Measurements from ENCODE around the gene MCF2L2. TPM values are rescaled to one million over a fixed set of nuclear protein-coding genes. Genes with fewer than 3 reads are reported as not detected.

The MCF2L2 gene
- total and polyA plus RNA-seq, 2 donors (not counting 1 experiment from before 2014, with no cell fraction given), result 0.03 to 1.6 TPM

- no peak overlapping the region for H3K27ac ChIP-seq (ENCODE audit: low read length in 2 of 2)
- no peak overlapping the region for H3K4me2 ChIP-seq (replicated peaks; ENCODE audit: low read depth, low read length, poor library complexity, severe bottlenecking)
- TF ChIP-seq CTCF (IDR thresholded peaks at IDR 0.05) (no peak), EZH2 (IDR thresholded peaks at IDR 0.05; ENCODE audit: borderline replicate concordance, insufficient read depth, low read depth, low read length, poor library complexity, severe bottlenecking) (no peak)
- no peak for DNase-seq
- POLR2A ChIA-PET, result no interaction called here
- H3K36me3 ChIP-seq (replicated peaks in 1 of 2; ENCODE audit: control extremely low read depth in 1 of 2, control insufficient read depth in 1 of 2, extremely low read depth in 1 of 2, insufficient read depth in 2 of 2, low read length in 1 of 2), result no peaks in the 10 kb centered on the region
- ATAC-seq (ENCODE audit: low read depth), result no peak
- H3K9me3 Mint-ChIP-seq (ENCODE audit: insufficient read depth), result no peaks in the 10 kb centered on the region
- no peak overlapping the region for H3K9ac ChIP-seq (ENCODE audit: low read length)
- no peaks in the 10 kb centered on the region for H3K4me1 Mint-ChIP-seq
- H2AFZ ChIP-seq (ENCODE audit: insufficient read depth, low read depth, low read length, poor library complexity, severe bottlenecking), result no peak overlapping the region
- no peak overlapping the region for H3K4me3 ChIP-seq (ENCODE audit: control extremely low read depth in 1 of 5, extremely low read depth in 1 of 5, insufficient read depth in 1 of 5, low read depth in 2 of 5, low read length in 4 of 5)
- H3K4me1 ChIP-seq (ENCODE audit: control insufficient read depth in 2 of 2, insufficient read depth in 2 of 2, low read length in 2 of 2), result no peaks in the 10 kb centered on the region
- H3K79me2 ChIP-seq (ENCODE audit: control insufficient read depth, insufficient read depth, low read length), result no peaks in the 10 kb centered on the region
- no peaks in the 10 kb centered on the region for H3K9me3 ChIP-seq (ENCODE audit: control extremely low read depth in 1 of 3, control insufficient read depth in 2 of 3, insufficient read depth in 1 of 3, low read length in 2 of 3)
- H3K27ac Mint-ChIP-seq, result no peak overlapping the region
- H3K4me3 Mint-ChIP-seq, result no peak overlapping the region
- H3K27me3 ChIP-seq (replicated peaks in 1 of 4; ENCODE audit: control extremely low read depth in 1 of 4, control insufficient read depth in 3 of 4, insufficient read depth in 4 of 4, low read length in 3 of 4), result no peaks in the 10 kb centered on the region
- H3K27me3 Mint-ChIP-seq, result peaks cover 15% of the 10 kb centered on the region
- no peaks in the 10 kb centered on the region for H4K20me1 ChIP-seq (ENCODE audit: control insufficient read depth, insufficient read depth, low read length, poor library complexity, severe bottlenecking)
- CTCF ChIA-PET, result no interaction called here
- WGBS (ENCODE audit: insufficient coverage), result 100% methylated on average over 5 of the region's 13 CpGs
- intact Hi-C loops (cut with micrococcal nuclease), result no loop called here
Observed at GRCh38 chr3:183269345-183269744, 159.1 kb downstream of the MCF2L2 start.

- H3K4me2 ChIP-seq (replicated peaks; ENCODE audit: low read depth, low read length, poor library complexity, severe bottlenecking), result no peak overlapping the region
- intact Hi-C loops (cut with micrococcal nuclease), result no loop called here
- H3K4me1 ChIP-seq (ENCODE audit: control insufficient read depth in 2 of 2, insufficient read depth in 2 of 2, low read length in 2 of 2), result no peaks in the 10 kb centered on the region
- H3K9ac ChIP-seq (ENCODE audit: low read length), result no peak overlapping the region
- no peak for ATAC-seq (ENCODE audit: low read depth)
- 87% methylated on average over 5 of the region's 5 CpGs for WGBS (ENCODE audit: insufficient coverage)
- Mint-ChIP-seq H3K27me3 (peaks cover 15% of the 10 kb centered on the region), H3K27ac (no peak overlapping the region), H3K4me1 (no peaks in the 10 kb centered on the region), H3K4me3 (no peak overlapping the region), H3K9me3 (ENCODE audit: insufficient read depth) (no peaks in the 10 kb centered on the region)
- ChIA-PET POLR2A (no interaction called here), CTCF (no interaction called here)
- H3K36me3 ChIP-seq (replicated peaks in 1 of 2; ENCODE audit: control extremely low read depth in 1 of 2, control insufficient read depth in 1 of 2, extremely low read depth in 1 of 2, insufficient read depth in 2 of 2, low read length in 1 of 2), result no peaks in the 10 kb centered on the region
- no peaks in the 10 kb centered on the region for H3K79me2 ChIP-seq (ENCODE audit: control insufficient read depth, insufficient read depth, low read length)
- no peak overlapping the region for H3K4me3 ChIP-seq (ENCODE audit: control extremely low read depth in 1 of 5, extremely low read depth in 1 of 5, insufficient read depth in 1 of 5, low read depth in 2 of 5, low read length in 4 of 5)
- H3K27me3 ChIP-seq (replicated peaks in 1 of 4; ENCODE audit: control extremely low read depth in 1 of 4, control insufficient read depth in 3 of 4, insufficient read depth in 4 of 4, low read length in 3 of 4), result peaks cover 0 to 3% (median 0%) of the 10 kb centered on the region in 4 experiments
- TF ChIP-seq EZH2 (IDR thresholded peaks at IDR 0.05; ENCODE audit: borderline replicate concordance, insufficient read depth, low read depth, low read length, poor library complexity, severe bottlenecking) (no peak), CTCF (IDR thresholded peaks at IDR 0.05) (no peak)
- no peak for DNase-seq
- no peaks in the 10 kb centered on the region for H4K20me1 ChIP-seq (ENCODE audit: control insufficient read depth, insufficient read depth, low read length, poor library complexity, severe bottlenecking)
- no peaks in the 10 kb centered on the region for H3K9me3 ChIP-seq (ENCODE audit: control extremely low read depth in 1 of 3, control insufficient read depth in 2 of 3, insufficient read depth in 1 of 3, low read length in 2 of 3)
- H2AFZ ChIP-seq (ENCODE audit: insufficient read depth, low read depth, low read length, poor library complexity, severe bottlenecking), result no peak overlapping the region
- no peak overlapping the region for H3K27ac ChIP-seq (ENCODE audit: low read length in 2 of 2)
Observed at GRCh38 chr3:183268366-183268765, 160.1 kb downstream of the MCF2L2 start.

All from B cell (primary cell).